Measurements from ENCODE around the gene SYN1.

SYN1 gene

GRCh38 chrX:47560179-47560933, 59.3 kb downstream of the SYN1 start:
- Histone ChIP-seq H3K27ac (peak overlapping the region in 19 of 21 experiments; percentile 77 to 98 (median 96)), H3K4me3 (peak overlapping the region; percentile 46 to 59 (median 53))

DNA sequence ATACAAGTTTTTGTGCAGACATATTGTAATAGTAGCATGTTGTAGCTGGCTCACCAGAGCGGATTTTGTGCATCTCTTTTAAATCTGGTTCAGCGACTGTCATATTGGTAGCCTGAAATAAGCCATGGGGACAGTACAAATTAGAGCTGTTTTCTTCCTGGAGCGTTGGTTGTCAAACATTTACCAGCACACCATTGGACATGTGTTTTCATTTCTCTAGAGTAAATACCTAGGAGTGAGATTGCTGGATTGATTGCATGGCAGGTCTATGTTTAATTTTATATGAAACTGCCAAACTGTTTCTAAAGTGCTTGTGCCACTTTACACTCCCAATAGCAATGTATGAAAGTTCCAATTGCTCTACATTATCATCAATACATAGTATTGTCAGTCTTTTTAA, 61.2 kb downstream of the SYN1 start:
- H3K27ac ChIP-seq: no peak overlapping the region
- no peak overlapping the region for H3K4me3 ChIP-seq

- peak overlapping the region; percentile 30 to 45 (median 34) for H3K4me3 ChIP-seq
- peak overlapping the region; percentile 6 to 90 (median 80) for H3K27ac ChIP-seq
Measured at GRCh38 chrX:47556045-47556623, 63.5 kb downstream of the SYN1 start.

GRCh38 chrX:47543496-47543895, 76.2 kb downstream of the SYN1 start:
- Histone ChIP-seq H3K4me3 (no peak overlapping the region), H3K27ac (no peak overlapping the region)

GRCh38 chrX:47540754-47541538, 78.7 kb downstream of the SYN1 start:
- H3K4me3 ChIP-seq: no peak overlapping the region
- H3K27ac ChIP-seq: peak overlapping the region in 2 of 21 experiments; percentile 7 to 27

- H3K27ac ChIP-seq: no peak overlapping the region
- H3K4me3 ChIP-seq: no peak overlapping the region
Measured at GRCh38 chrX:47539860-47540259, 79.8 kb downstream of the SYN1 start.

- no peak overlapping the region for H3K27ac ChIP-seq
- no peak overlapping the region for H3K4me3 ChIP-seq
Measured at GRCh38 chrX:47530049-47530448, 89.6 kb downstream of the SYN1 start.

- H3K27ac ChIP-seq: no peak overlapping the region
- H3K4me3 ChIP-seq: no peak overlapping the region
Measured at GRCh38 chrX:47529548-47529947, 90.1 kb downstream of the SYN1 start.

DNA sequence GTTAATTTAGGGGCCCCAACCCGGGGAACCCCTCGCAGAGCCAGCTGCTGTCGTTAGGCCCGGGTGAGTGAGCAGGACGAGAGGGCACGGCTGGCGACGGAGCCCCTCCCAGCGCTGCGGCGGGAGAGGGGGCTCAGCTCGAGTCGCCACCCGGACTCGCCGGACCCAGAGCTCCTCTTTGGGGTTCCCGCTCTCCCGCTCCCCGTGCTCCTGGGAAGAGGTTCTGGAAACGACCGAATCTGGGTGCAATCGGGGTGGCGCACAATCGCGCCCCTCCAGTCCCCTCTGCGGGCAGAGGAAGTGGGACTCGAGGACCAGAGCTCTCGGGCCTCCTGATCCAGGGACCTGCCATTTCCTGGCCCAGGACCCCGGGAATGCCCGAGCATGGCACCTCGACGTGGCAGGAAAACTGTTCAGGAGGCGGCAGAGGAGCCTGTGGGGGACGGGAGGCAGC, 95.9 kb downstream of the SYN1 start:
- Histone ChIP-seq H3K27ac (peak overlapping the region in 8 of 21 experiments; percentile 19 to 50 (median 26)), H3K4me3 (peak overlapping the region; percentile 31 to 53 (median 45))

DNA sequence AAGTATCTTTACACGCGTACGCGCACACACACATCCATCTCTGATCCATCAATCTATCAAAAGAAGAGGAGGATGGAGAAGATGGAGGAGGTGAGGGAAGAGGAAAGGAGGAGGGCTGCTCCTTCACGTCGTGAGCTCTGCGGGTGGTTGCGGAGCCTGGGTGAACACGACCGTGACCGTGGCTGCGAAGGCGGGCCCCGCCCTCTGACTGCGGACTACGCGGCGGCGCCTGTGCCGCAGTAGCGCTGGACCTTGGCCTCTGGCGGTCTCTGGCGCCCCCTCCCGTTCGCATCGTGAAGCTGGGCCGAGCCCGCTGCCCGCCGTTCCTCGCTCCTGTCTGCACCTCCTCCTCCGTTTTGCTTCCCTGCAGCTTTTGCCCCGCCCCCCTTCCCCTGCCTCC, 96.4 kb downstream of the SYN1 start:
- peak overlapping the region; percentile 31 to 53 (median 45) for H3K4me3 ChIP-seq
- H3K27ac ChIP-seq: peak overlapping the region in 6 of 21 experiments; percentile 21 to 50 (median 26)

Data from skin epidermis (tissue), 12 donors.